ENCODE results near the gene FAM110A. TPM values are rescaled to one million over a fixed set of nuclear protein-coding genes. Genes with fewer than 3 reads are reported as not detected.

FAM110A gene
- polyA plus RNA-seq, 2 of the 4 experiments (the other 2 are of a cell fraction), result 3.1 to 4.4 TPM

DNA sequence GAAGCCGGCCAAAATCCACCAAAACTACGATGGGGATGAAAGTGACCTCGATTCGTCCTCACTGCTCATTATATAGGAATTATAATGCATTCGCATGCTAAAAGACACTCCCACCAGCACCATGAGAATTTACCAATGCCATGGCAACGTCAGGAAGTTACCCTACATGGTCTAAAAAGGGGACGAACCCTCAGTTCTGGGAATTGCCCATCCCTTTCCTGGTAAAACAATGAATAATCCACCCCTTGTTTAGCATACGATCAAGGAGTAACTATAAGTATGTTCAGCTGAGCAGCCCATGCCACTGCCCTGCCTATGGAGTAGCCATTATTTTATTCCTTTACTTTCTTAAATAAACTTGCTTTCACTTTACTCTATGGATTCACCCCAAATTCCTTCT is 20.1 kb upstream of the FAM110A start:
- FAIRE-seq, result no peak
- ATAC-seq, result no peak
- Histone ChIP-seq H3K4me1 (no peaks in the 10 kb centered on the region), H3K27ac (no peak overlapping the region), H3K9me3 (no peaks in the 10 kb centered on the region), H3K4me3 (no peak overlapping the region), H3K4me2 (no peak overlapping the region)
- ChIA-PET POLR2A (no interaction called here), CTCF (interaction anchor here (0.8 to 22.7 kb wide), 3 partner anchors 144 to 295 kb away, joined by 3 to 872 read pairs (median 32); no protein-coding TSS in a partner anchor)
- WGBS (ENCODE audit: missing lambda C conversion rate), result 21% methylated on average over 8 of the region's 8 CpGs
- DNase-seq (ENCODE audit: low read depth in 1 of 2, low spot score in 1 of 2), result no peak
- no peak for TF ChIP-seq REST (IDR thresholded peaks at IDR 0.05)
- TF ChIP-seq ZFP36 (IDR thresholded peaks at IDR 0.05; ENCODE audit: borderline replicate concordance, partially characterized antibody), result no peak
- no peak for TF ChIP-seq FOSL2 (IDR thresholded peaks at IDR 0.05)
- no peak for TF ChIP-seq FOSL2 (CRISPR knock-in tag; IDR thresholded peaks at IDR 0.05)
- no peak for TF ChIP-seq NR3C1 (IDR thresholded peaks at IDR 0.05)
- TF ChIP-seq SREBF2 (IDR thresholded peaks at IDR 0.05), result no peak
- no peak for TF ChIP-seq HOXB13 (CRISPR knock-in tag; IDR thresholded peaks at IDR 0.05; ENCODE audit: low read depth)
- TF ChIP-seq ESRRA (IDR thresholded peaks at IDR 0.05; ENCODE audit: borderline replicate concordance, low read length), result no peak
- TF ChIP-seq CHD2 (IDR thresholded peaks at IDR 0.05; ENCODE audit: low read length, partially characterized antibody), result no peak
- TF ChIP-seq, protein P1, sequence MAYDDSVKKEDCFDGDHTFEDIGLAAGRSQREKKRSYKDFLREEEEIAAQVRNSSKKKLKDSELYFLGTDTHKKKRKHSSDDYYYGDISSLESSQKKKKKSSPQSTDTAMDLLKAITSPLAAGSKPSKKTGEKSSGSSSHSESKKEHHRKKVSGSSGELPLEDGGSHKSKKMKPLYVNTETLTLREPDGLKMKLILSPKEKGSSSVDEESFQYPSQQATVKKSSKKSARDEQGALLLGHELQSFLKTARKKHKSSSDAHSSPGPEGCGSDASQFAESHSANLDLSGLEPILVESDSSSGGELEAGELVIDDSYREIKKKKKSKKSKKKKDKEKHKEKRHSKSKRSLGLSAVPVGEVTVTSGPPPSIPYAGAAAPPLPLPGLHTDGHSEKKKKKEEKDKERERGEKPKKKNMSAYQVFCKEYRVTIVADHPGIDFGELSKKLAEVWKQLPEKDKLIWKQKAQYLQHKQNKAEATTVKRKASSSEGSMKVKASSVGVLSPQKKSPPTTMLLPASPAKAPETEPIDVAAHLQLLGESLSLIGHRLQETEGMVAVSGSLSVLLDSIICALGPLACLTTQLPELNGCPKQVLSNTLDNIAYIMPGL (CRISPR knock-in tag; IDR thresholded peaks at IDR 0.05; ENCODE audit: borderline replicate concordance), result no peak
- TF ChIP-seq, protein P2, sequence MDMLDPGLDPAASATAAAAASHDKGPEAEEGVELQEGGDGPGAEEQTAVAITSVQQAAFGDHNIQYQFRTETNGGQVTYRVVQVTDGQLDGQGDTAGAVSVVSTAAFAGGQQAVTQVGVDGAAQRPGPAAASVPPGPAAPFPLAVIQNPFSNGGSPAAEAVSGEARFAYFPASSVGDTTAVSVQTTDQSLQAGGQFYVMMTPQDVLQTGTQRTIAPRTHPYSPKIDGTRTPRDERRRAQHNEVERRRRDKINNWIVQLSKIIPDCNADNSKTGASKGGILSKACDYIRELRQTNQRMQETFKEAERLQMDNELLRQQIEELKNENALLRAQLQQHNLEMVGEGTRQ (IDR thresholded peaks at IDR 0.05), result no peak

GRCh38 chr20:815226-815625 is 18.3 kb upstream of the FAM110A start:
- ATAC-seq (no peak), FAIRE-seq (no peak), DNase-seq (ENCODE audit: low read depth in 1 of 2, low spot score in 1 of 2) (no peak)
- Histone ChIP-seq H3K27ac (no peak overlapping the region), H3K4me2 (no peak overlapping the region), H3K9me3 (no peaks in the 10 kb centered on the region), H3K4me3 (no peak overlapping the region), H3K4me1 (no peaks in the 10 kb centered on the region)
- ChIA-PET POLR2A (no interaction called here), CTCF (interaction anchor here (0.6 to 22.7 kb wide), 60 partner anchors 10 to 891 kb away, joined by 3 to 872 read pairs (median 4); partner anchors contain the start of genes ANGPT4, FAM110A and PSMF1)
- TF ChIP-seq REST (IDR thresholded peaks at IDR 0.05), result no peak
- no peak for TF ChIP-seq JUNB (IDR thresholded peaks at IDR 0.05)
- TF ChIP-seq FOXS1 (CRISPR knock-in tag; IDR thresholded peaks at IDR 0.05), result no peak
- TF ChIP-seq GATA3 (IDR thresholded peaks at IDR 0.05; ENCODE audit: borderline replicate concordance), result no peak
- WGBS (ENCODE audit: missing lambda C conversion rate), result 44% methylated on average over 10 of the region's 10 CpGs
